Measurements from ENCODE around the gene IFNL2. TPM values are rescaled to one million over a fixed set of nuclear protein-coding genes. Genes with fewer than 3 reads are reported as not detected.
"Not testable (repeated sequence)": the region's sequence is repeated elsewhere in the genome, so short reads cannot be mapped to it uniquely, and the experiment has no call there.

IFNL2 gene
- total and polyA plus RNA-seq, 2 donors (not counting 1 experiment from before 2014, with no cell fraction given), result not detected

- intact Hi-C loops (cut with micrococcal nuclease), result no loop called here
- DNase-seq, result no peak
- no peaks in the 10 kb centered on the region for H4K20me1 ChIP-seq (ENCODE audit: control insufficient read depth, insufficient read depth, low read length, poor library complexity, severe bottlenecking)
- H2AFZ ChIP-seq (ENCODE audit: insufficient read depth, low read depth, low read length, poor library complexity, severe bottlenecking), result no peak overlapping the region
- H3K27me3 ChIP-seq (replicated peaks in 1 of 4; ENCODE audit: control extremely low read depth in 1 of 4, control insufficient read depth in 3 of 4, insufficient read depth in 4 of 4, low read length in 3 of 4), result peaks cover 0 to 11% (median 2%) of the 10 kb centered on the region in 4 experiments
- no peak for ATAC-seq (ENCODE audit: low read depth)
- H3K4me2 ChIP-seq (replicated peaks; ENCODE audit: low read depth, low read length, poor library complexity, severe bottlenecking), result no peak overlapping the region
- H3K9ac ChIP-seq (ENCODE audit: low read length), result no peak overlapping the region
- H3K36me3 ChIP-seq (replicated peaks in 1 of 2; ENCODE audit: control extremely low read depth in 1 of 2, control insufficient read depth in 1 of 2, extremely low read depth in 1 of 2, insufficient read depth in 2 of 2, low read length in 1 of 2), result no peaks in the 10 kb centered on the region
- H3K27me3 Mint-ChIP-seq, result peaks cover 15% of the 10 kb centered on the region
- POLR2A ChIA-PET, result no interaction called here
- H3K79me2 ChIP-seq (ENCODE audit: control insufficient read depth, insufficient read depth, low read length), result no peaks in the 10 kb centered on the region
- H3K27ac ChIP-seq (ENCODE audit: low read length in 2 of 2), result no peak overlapping the region
- no peaks in the 10 kb centered on the region for H3K9me3 Mint-ChIP-seq (ENCODE audit: insufficient read depth)
- H3K4me3 ChIP-seq (ENCODE audit: control extremely low read depth in 1 of 5, extremely low read depth in 1 of 5, insufficient read depth in 1 of 5, low read depth in 2 of 5, low read length in 4 of 5), result no peak overlapping the region
- WGBS (ENCODE audit: insufficient coverage), result 98% methylated on average over 4 of the region's 9 CpGs
- H3K4me1 ChIP-seq (ENCODE audit: control insufficient read depth in 2 of 2, insufficient read depth in 2 of 2, low read length in 2 of 2), result no peaks in the 10 kb centered on the region
- H3K4me3 Mint-ChIP-seq, result no peak overlapping the region
- TF ChIP-seq EZH2 (IDR thresholded peaks at IDR 0.05; ENCODE audit: borderline replicate concordance, insufficient read depth, low read depth, low read length, poor library complexity, severe bottlenecking), result no peak
- no peak overlapping the region for H3K27ac Mint-ChIP-seq
- H3K4me1 Mint-ChIP-seq, result no peaks in the 10 kb centered on the region
- no peaks in the 10 kb centered on the region for H3K9me3 ChIP-seq (ENCODE audit: control extremely low read depth in 1 of 3, control insufficient read depth in 2 of 3, insufficient read depth in 1 of 3, low read length in 2 of 3)
- CTCF ChIA-PET, result no interaction called here
These were observed 2.1 kb downstream of the IFNL2 start for GRCh38 chr19:39270036-39270871.

GRCh38 chr19:39273859-39274258 lies 5.7 kb downstream of the IFNL2 start:
- H2AFZ ChIP-seq (ENCODE audit: insufficient read depth, low read depth, low read length, poor library complexity, severe bottlenecking); H3K27me3 ChIP-seq (replicated peaks in 1 of 4; ENCODE audit: control extremely low read depth in 1 of 4, control insufficient read depth in 3 of 4, insufficient read depth in 4 of 4, low read length in 3 of 4); H3K27ac Mint-ChIP-seq; CTCF ChIA-PET; POLR2A ChIA-PET; H3K4me3 Mint-ChIP-seq; H3K36me3 ChIP-seq (replicated peaks in 1 of 2; ENCODE audit: control extremely low read depth in 1 of 2, control insufficient read depth in 1 of 2, extremely low read depth in 1 of 2, insufficient read depth in 2 of 2, low read length in 1 of 2); ATAC-seq (ENCODE audit: low read depth); intact Hi-C loops (cut with micrococcal nuclease); H3K4me3 ChIP-seq (ENCODE audit: control extremely low read depth in 1 of 5, extremely low read depth in 1 of 5, insufficient read depth in 1 of 5, low read depth in 2 of 5, low read length in 4 of 5); H4K20me1 ChIP-seq (ENCODE audit: control insufficient read depth, insufficient read depth, low read length, poor library complexity, severe bottlenecking); H3K9me3 Mint-ChIP-seq (ENCODE audit: insufficient read depth); H3K9me3 ChIP-seq (ENCODE audit: control extremely low read depth in 1 of 3, control insufficient read depth in 2 of 3, insufficient read depth in 1 of 3, low read length in 2 of 3); DNase-seq; H3K79me2 ChIP-seq (ENCODE audit: control insufficient read depth, insufficient read depth, low read length); H3K4me1 Mint-ChIP-seq; H3K4me1 ChIP-seq (ENCODE audit: control insufficient read depth in 2 of 2, insufficient read depth in 2 of 2, low read length in 2 of 2); H3K27ac ChIP-seq (ENCODE audit: low read length in 2 of 2); H3K9ac ChIP-seq (ENCODE audit: low read length); H3K4me2 ChIP-seq (replicated peaks; ENCODE audit: low read depth, low read length, poor library complexity, severe bottlenecking): not testable (repeated sequence)
- no CpG with 5 or more reads among the region's 5 CpGs for WGBS (ENCODE audit: insufficient coverage)
- H3K27me3 Mint-ChIP-seq, result peaks cover 15% of the 10 kb centered on the region

Data from B cell (primary cell).